HepG2 (cell line): ENCODE measurements around the gene PPHLN1. TPM values are rescaled to one million over a fixed set of nuclear protein-coding genes. Genes with fewer than 3 reads are reported as not detected.

ENCODE experiments used
- CREB1 ChIP-seq, 2 experiments: fragments of 450-650 bp in 1 of 2; IDR thresholded peaks; 2 replicates each; pipeline ENCODE4 v1.6.1; 2016 to 2017; ENCODE audit warnings: control low read depth in 1 of 2, mild to moderate bottlenecking in 1 of 2, missing compliant biosample characterization in 1 of 2, missing genetic modification characterization in 1 of 2
- FOXA3 ChIP-seq: IDR thresholded peaks from 2 replicates; pipeline ENCODE4 v1.6.1; 2016; ENCODE audit warnings: missing genetic modification reagents, missing compliant biosample characterization
- KLF15 ChIP-seq: sonication (generic); formaldehyde crosslinking; IDR thresholded peaks from 2 replicates; pipeline ENCODE4 v1.8.1; 2023; ENCODE audit warnings: borderline replicate concordance, mild to moderate bottlenecking, inconsistent platforms, missing genetic modification reagents, mixed read lengths
- MEF2D ChIP-seq: sonication (generic); formaldehyde crosslinking; IDR thresholded peaks from 2 replicates; pipeline ENCODE4 v1.5.1; 2020; ENCODE audit warnings: mild to moderate bottlenecking, missing genetic modification reagents
- MZF1 ChIP-seq: sonication (generic); formaldehyde crosslinking; IDR thresholded peaks from 2 replicates; pipeline ENCODE4 v1.8.1; 2023; ENCODE audit warnings: mild to moderate bottlenecking, missing genetic modification reagents, borderline replicate concordance
- NFAT5 ChIP-seq: sonication (generic); formaldehyde crosslinking; IDR thresholded peaks from 2 replicates; pipeline ENCODE4 v1.4.0; 2020; ENCODE audit warnings: missing genetic modification reagents
- RARG ChIP-seq: sonication (generic); formaldehyde crosslinking; IDR thresholded peaks from 2 replicates; pipeline ENCODE4 v1.4.0; 2020; ENCODE audit warnings: low read depth, mild to moderate bottlenecking, missing genetic modification reagents
- TIGD3 ChIP-seq: sonication (generic); formaldehyde crosslinking; IDR thresholded peaks from 2 replicates; pipeline ENCODE4 v1.5.1; 2020; ENCODE audit warnings: mild to moderate bottlenecking, missing genetic modification reagents, borderline replicate concordance
- ZFP91 ChIP-seq: sonication (generic); formaldehyde crosslinking; IDR thresholded peaks from 2 replicates; pipeline ENCODE4 v1.9.0; 2022; ENCODE audit warnings: missing genetic modification reagents, mild to moderate bottlenecking, borderline replicate concordance
- ZFX ChIP-seq: sonication (generic); formaldehyde crosslinking; IDR thresholded peaks from 2 replicates; pipeline ENCODE4 v1.4.0; 2020; ENCODE audit warnings: mild to moderate bottlenecking, low read depth, missing genetic modification reagents, moderate library complexity
- ZMYM2 ChIP-seq: sonication (generic); formaldehyde crosslinking; IDR thresholded peaks from 2 replicates; pipeline ENCODE4 v1.8.0; 2022; ENCODE audit warnings: mild to moderate bottlenecking, missing genetic modification reagents
- ZNF205 ChIP-seq: IDR thresholded peaks from 2 replicates; pipeline ENCODE4 v1.6.1; 2018; ENCODE audit warnings: missing biosample characterization, missing genetic modification reagents
- ZNF773 ChIP-seq: sonication (generic); formaldehyde crosslinking; IDR thresholded peaks from 2 replicates; pipeline ENCODE4 v1.4.0; 2020; ENCODE audit warnings: missing genetic modification reagents, borderline replicate concordance
- polyA plus RNA-seq, 8 experiments: library from polyadenylated mRNA; depleted of rRNA in 3 of 8; stranded (reverse) in 7 of 8; unstranded in 1 of 8; fragments of >200 nt; fragmentation: Illumina TruSeq in 4 of 8; extraction: Trizol in 4 of 8; gene quantifications; 2 replicates each; pipeline versions ENCODE4 v1.2.1 to v1.2.3, GENCODE V29; 2011 to 2016; ENCODE audit warnings: low read depth in 4 of 8, missing spikeins in 1 of 8, mixed read lengths in 1 of 8; ENCODE audit not compliant: insufficient read depth in 1 of 8
- total RNA-seq, 5 experiments: library from RNA; depleted of rRNA; stranded (reverse); fragments of >200 nt; fragmentation: Illumina TruSeq; extraction: Trizol; gene quantifications; 2 replicates each; pipeline ENCODE4 v1.2.3, GENCODE V29; 2016; ENCODE audit warnings: low read depth in 1 of 5
- TF ChIP-seq, protein P1 (sequence below): IDR thresholded peaks from 2 replicates; pipeline ENCODE4 v1.6.1; 2016; ENCODE audit warnings: missing compliant biosample characterization, missing genetic modification reagents, borderline replicate concordance
- TF ChIP-seq, protein P2 (sequence below): sonication (generic); formaldehyde crosslinking; IDR thresholded peaks from 2 replicates; pipeline ENCODE4 v1.5.0; 2020; ENCODE audit warnings: mild to moderate bottlenecking, missing genetic modification reagents, borderline replicate concordance

PPHLN1 gene
- total and polyA plus RNA-seq, 2 of the 13 experiments (the other 11 are each of a cell fraction or from before 2014, with no cell fraction given), result 43.4 to 66.0 TPM

DNA sequence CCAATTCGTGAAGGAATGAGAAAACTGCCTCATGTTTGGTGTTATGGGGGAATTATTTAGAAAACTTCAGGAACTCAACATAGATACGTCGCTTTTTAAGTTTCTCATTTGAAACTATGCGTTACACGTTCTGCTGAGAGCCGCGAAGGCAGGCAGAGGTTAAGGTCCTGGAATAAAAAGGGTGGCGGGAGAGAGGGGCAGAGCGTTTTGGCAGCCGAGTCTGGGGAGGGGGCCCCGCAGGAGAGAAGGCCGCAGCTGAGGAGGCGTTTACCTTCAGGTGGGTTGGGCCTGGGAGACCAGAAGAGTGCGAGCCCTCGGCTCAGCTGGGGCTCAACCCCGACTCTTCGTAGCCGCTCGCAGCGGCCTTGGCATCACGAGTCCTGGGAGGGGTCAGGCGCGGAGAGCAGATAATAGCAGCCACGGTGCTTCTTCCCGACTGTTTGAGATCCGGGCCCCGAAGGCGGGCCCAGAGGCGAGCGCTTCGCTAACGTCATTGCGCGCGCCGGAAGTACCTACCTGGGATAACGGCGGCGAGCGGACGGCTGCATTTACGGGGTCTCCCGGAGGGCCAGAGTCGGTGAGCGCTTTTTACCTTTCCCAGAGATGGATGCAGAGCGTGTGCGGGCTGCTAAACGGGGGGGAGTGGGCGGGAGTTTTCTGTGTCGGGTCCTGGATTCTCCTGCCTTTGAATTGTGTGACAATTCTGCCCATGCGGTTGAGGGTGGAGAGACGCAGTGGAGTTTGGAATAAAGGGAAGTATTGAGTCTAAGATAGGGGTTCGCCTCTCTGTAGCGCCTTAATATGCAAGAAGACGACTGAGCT, at the start of gene PPHLN1, which contains the start of gene ZCRB1 (continued):
- 0 out of 2 replicates have a peak, but pooled peaks have one; percentile 29 for TF ChIP-seq TIGD3 (CRISPR knock-in tag)
- peak; percentile 90 for TF ChIP-seq CREB1 (IDR thresholded peaks at IDR 0.05)
- TF ChIP-seq CREB1 (CRISPR knock-in tag; IDR thresholded peaks at IDR 0.05), result peak; percentile 99
- TF ChIP-seq MZF1, result no peak
- no peak for TF ChIP-seq ZNF205 (CRISPR knock-in tag)
- peak; percentile 93 for TF ChIP-seq ZFX
- TF ChIP-seq RARG, result 0 out of 2 replicates have a peak, but pooled peaks have one; percentile 45
- TF ChIP-seq ZFP91 (CRISPR knock-in tag), result peak; percentile 72; the same call in 1 of the 2 replicates
- no peak; the same call in 1 of the 2 replicates for TF ChIP-seq KLF15 (CRISPR knock-in tag)
- TF ChIP-seq FOXA3 (CRISPR knock-in tag), result 0 out of 2 replicates have a peak, but pooled peaks have one; percentile 10
- TF ChIP-seq ZNF773 (CRISPR knock-in tag), result no peak
- TF ChIP-seq, protein P1, sequence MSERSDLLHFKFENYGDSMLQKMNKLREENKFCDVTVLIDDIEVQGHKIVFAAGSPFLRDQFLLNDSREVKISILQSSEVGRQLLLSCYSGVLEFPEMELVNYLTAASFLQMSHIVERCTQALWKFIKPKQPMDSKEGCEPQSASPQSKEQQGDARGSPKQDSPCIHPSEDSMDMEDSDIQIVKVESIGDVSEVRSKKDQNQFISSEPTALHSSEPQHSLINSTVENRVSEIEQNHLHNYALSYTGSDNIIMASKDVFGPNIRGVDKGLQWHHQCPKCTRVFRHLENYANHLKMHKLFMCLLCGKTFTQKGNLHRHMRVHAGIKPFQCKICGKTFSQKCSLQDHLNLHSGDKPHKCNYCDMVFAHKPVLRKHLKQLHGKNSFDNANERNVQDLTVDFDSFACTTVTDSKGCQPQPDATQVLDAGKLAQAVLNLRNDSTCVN (CRISPR knock-in tag), result 0 out of 2 replicates have a peak, but pooled peaks have one; percentile 26
- TF ChIP-seq, protein P2, sequence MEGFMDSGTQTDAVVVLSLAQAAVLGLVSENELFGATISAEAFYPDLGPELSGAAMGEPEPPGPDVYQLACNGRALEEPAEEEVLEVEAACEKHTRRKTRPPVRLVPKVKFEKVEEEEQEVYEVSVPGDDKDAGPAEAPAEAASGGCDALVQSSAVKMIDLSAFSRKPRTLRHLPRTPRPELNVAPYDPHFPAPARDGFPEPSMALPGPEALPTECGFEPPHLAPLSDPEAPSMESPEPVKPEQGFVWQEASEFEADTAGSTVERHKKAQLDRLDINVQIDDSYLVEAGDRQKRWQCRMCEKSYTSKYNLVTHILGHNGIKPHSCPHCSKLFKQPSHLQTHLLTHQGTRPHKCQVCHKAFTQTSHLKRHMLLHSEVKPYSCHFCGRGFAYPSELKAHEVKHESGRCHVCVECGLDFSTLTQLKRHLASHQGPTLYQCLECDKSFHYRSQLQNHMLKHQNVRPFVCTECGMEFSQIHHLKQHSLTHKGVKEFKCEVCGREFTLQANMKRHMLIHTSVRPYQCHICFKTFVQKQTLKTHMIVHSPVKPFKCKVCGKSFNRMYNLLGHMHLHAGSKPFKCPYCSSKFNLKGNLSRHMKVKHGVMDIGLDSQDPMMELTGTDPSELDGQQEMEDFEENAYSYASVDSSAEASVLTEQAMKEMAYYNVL (CRISPR knock-in tag), result peak; percentile 50; the same call in 1 of the 2 replicates
- TF ChIP-seq NFAT5 (CRISPR knock-in tag), result peak; percentile 63; the same call in 1 of the 2 replicates
- no peak for TF ChIP-seq ZMYM2
- no peak for TF ChIP-seq MEF2D (CRISPR knock-in tag)
